Tibial nerve (tissue), 4 donors: ENCODE results near the gene ST6GALNAC6. TPM values are rescaled to one million over a fixed set of nuclear protein-coding genes. Genes with fewer than 3 reads are reported as not detected.

Experiments used
- DNase-seq, 2 donors: peaks; one replicate each; pipeline ENCODE4 v3.0.0-alpha.2; 2019; ENCODE audit warnings: low spot score in 2 of 2
- H3K27ac ChIP-seq, 4 donors: fragments of 200-600 bp; sonication (generic) in 3 of 4; one replicate each; pipeline ENCODE4 v1.5.1; 2017 to 2019; ENCODE audit warnings: mild to moderate bottlenecking in 1 of 4
- H3K27me3 ChIP-seq, 2 donors: fragments of 200-600 bp; sonication (generic) in 1 of 2; one replicate each; pipeline versions ENCODE4 v1.5.1 to v1.6.0; 2017 to 2019
- H3K36me3 ChIP-seq, 3 donors: fragments of 200-600 bp; sonication (generic); one replicate each; pipeline ENCODE4 v1.5.1; 2018 to 2019
- H3K4me1 ChIP-seq, 4 donors: fragments of 200-600 bp; sonication (generic) in 3 of 4; one replicate each; pipeline ENCODE4 v1.5.1; 2017 to 2019
- H3K4me3 ChIP-seq, 4 donors: fragments of 200-600 bp; sonication (generic) in 3 of 4; one replicate each; pipeline ENCODE4 v1.5.1; 2017 to 2019; ENCODE audit warnings: mild to moderate bottlenecking in 1 of 4, moderate library complexity in 1 of 4
- H3K9me3 ChIP-seq, 4 donors: fragments of 200-600 bp; sonication (generic) in 3 of 4; one replicate each; pipeline ENCODE4 v1.5.1; 2017 to 2019
- EP300 ChIP-seq, 2 donors: sonication (generic); formaldehyde crosslinking; IDR thresholded peaks; one replicate each; pipeline ENCODE4 v1.6.1; 2017; ENCODE audit warnings: antibody characterized with exemption in 2 of 2, mild to moderate bottlenecking in 1 of 2
- POLR2A ChIP-seq, 2 donors: fragments of 450-650 bp; IDR thresholded peaks; one replicate each; pipeline ENCODE4 v1.6.1; 2017; ENCODE audit warnings: antibody characterized with exemption in 2 of 2, mild to moderate bottlenecking in 2 of 2, moderate library complexity in 2 of 2
- WGBS, 2 donors: methylation state at CpG; one replicate each; pipeline ENCODE4 v1.1.5; 2018; 5-methylcytosine and 5-hydroxymethylcytosine counted together
- total RNA-seq, 4 donors: library from RNA; depleted of rRNA; stranded (reverse); fragments of >200 nt; gene quantifications; one replicate each; pipeline ENCODE4 v1.1.0, GENCODE V29; 2016
- TF ChIP-seq, protein P1 (sequence below), 5 experiments: fragments of 200-600 bp in 3 of 5; fragments of 450-650 bp in 2 of 5; sonication (generic) in 3 of 5; IDR thresholded peaks; one replicate each; pipeline ENCODE4 v1.5.1; 2016 to 2019; ENCODE audit warnings: antibody characterized with exemption in 5 of 5, mild to moderate bottlenecking in 3 of 5, moderate library complexity in 2 of 5

ST6GALNAC6 gene
- total RNA-seq, 4 donors from 2014 or later: 108 to 193 (median 172) TPM

GRCh38 chr9:127941961-127942215 lies 42.5 kb upstream of the ST6GALNAC6 start:
- peaks cover 0 to 46% (median 6%) of the 10 kb centered on the region in 3 donors for H3K36me3 ChIP-seq
- 44 to 58% methylated on average over 3 of the region's 3 CpGs for WGBS, 2 donors

DNA sequence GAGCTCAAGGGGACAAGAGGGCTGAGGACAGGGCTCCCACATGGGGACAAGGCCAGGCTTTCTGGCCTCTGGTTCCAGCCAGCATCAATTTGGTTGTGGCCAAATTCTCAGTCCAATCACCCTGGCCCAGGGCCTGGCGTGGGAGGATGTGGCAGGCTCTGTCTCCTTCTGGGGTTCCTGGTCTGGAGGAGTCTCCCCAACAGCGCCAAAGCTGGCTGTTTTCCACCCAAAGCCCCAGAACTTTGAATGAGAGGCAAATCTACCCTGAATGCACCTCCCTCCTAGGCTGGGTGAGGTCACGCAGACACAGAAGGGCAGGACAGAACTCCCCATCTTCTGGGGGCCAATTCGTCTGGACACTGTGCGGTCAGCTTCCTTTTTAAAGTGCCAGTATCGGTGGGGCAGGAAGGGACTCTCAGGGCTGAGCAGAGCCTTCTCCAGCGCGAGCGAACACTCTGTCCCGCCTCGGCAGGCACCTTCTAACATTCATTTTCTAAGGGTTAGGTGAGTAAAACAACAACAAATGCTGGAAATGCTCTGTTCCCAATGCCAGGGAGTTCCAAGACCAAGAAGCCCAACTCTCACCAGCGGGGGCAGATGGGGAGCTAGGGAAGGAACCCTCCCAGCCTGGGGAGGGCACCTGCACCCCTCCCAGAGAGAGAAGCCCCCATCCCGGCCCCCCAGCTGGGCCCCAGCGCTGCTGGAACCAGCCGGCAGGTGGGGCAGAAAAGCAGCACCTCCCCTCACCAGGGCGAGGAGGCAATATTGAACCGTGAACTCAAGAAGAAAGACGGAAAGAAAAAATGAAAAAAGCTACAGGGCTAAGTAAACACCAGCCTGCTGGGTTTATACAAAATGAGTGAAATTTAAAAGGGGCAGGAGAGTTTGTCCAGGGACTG lies 41.9 kb upstream of the ST6GALNAC6 start:
- Histone ChIP-seq H3K9me3 (no peaks in the 10 kb centered on the region), H3K4me1 (peaks cover 5 to 84% (median 37%) of the 10 kb centered on the region in 4 donors), H3K36me3 (peaks cover 0 to 40% (median 6%) of the 10 kb centered on the region in 3 donors), H3K27ac (peak overlapping the region; percentile 33 to 99 (median 69)), H3K27me3 (no peaks in the 10 kb centered on the region), H3K4me3 (no peak overlapping the region)
- DNase-seq: no peak
- TF ChIP-seq EP300 (IDR thresholded peaks at IDR 0.05): no peak
- TF ChIP-seq POLR2A (IDR thresholded peaks at IDR 0.05): no peak
- TF ChIP-seq, protein P1, sequence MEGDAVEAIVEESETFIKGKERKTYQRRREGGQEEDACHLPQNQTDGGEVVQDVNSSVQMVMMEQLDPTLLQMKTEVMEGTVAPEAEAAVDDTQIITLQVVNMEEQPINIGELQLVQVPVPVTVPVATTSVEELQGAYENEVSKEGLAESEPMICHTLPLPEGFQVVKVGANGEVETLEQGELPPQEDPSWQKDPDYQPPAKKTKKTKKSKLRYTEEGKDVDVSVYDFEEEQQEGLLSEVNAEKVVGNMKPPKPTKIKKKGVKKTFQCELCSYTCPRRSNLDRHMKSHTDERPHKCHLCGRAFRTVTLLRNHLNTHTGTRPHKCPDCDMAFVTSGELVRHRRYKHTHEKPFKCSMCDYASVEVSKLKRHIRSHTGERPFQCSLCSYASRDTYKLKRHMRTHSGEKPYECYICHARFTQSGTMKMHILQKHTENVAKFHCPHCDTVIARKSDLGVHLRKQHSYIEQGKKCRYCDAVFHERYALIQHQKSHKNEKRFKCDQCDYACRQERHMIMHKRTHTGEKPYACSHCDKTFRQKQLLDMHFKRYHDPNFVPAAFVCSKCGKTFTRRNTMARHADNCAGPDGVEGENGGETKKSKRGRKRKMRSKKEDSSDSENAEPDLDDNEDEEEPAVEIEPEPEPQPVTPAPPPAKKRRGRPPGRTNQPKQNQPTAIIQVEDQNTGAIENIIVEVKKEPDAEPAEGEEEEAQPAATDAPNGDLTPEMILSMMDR (IDR thresholded peaks at IDR 0.05): no peak
- 62 to 64% methylated on average over 17 to 18 of the region's 18 CpGs for WGBS, 2 donors

More at GRCh38 chr9:127941961-127942215, 42.5 kb upstream of the ST6GALNAC6 start:
- TF ChIP-seq, protein P1 (IDR thresholded peaks at IDR 0.05): no peak
- no peak for TF ChIP-seq EP300 (IDR thresholded peaks at IDR 0.05)
- Histone ChIP-seq H3K4me3 (no peak overlapping the region), H3K27ac (peak overlapping the region; percentile 33 to 99 (median 69)), H3K9me3 (no peaks in the 10 kb centered on the region), H3K27me3 (no peaks in the 10 kb centered on the region), H3K4me1 (peaks cover 2 to 84% (median 36%) of the 10 kb centered on the region in 4 donors)
- no peak for DNase-seq

DNA sequence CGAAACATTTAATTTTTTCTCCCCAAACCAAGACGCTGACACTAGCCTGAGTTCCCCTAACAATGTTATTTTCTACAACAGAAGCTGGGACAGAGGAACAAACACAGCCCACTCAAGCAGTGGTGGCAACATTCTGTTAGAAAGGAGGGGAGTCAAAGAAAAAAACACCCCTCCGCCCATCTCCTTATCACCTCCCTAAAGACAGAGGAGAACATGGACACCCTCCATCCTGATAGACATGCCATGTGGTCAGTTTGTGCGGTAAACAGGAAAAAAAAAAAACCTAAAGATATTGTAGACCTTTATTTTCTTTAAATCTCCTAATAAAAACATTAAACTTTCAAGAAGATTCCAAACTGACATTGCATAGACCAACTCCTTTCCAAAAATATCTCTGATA lies 41.2 kb upstream of the ST6GALNAC6 start:
- Histone ChIP-seq H3K4me1 (peaks cover 5 to 84% (median 35%) of the 10 kb centered on the region in 4 donors), H3K27me3 (no peaks in the 10 kb centered on the region), H3K4me3 (no peak overlapping the region), H3K27ac (peak overlapping the region in 2 of 4 donors; percentile 98 to 99), H3K36me3 (peaks cover 0 to 42% (median 6%) of the 10 kb centered on the region in 3 donors), H3K9me3 (no peaks in the 10 kb centered on the region)
- WGBS, 2 donors: 78% methylated on average over 4 of the region's 4 CpGs
- DNase-seq: no peak
- TF ChIP-seq POLR2A (IDR thresholded peaks at IDR 0.05) (no peak), EP300 (IDR thresholded peaks at IDR 0.05) (no peak)
- TF ChIP-seq, protein P1 (IDR thresholded peaks at IDR 0.05): no peak

GRCh38 chr9:127938298-127938690 lies 38.9 kb upstream of the ST6GALNAC6 start:
- Histone ChIP-seq H3K27me3 (no peaks in the 10 kb centered on the region), H3K36me3 (peaks cover 0 to 37% (median 6%) of the 10 kb centered on the region in 3 donors), H3K4me3 (peak overlapping the region; percentile 59 to 82 (median 72)), H3K27ac (peak overlapping the region; percentile 59 to 98 (median 78)), H3K9me3 (no peaks in the 10 kb centered on the region), H3K4me1 (peaks cover 5 to 68% (median 28%) of the 10 kb centered on the region in 4 donors)
- 25 to 26% methylated on average over 18 to 25 of the region's 25 CpGs for WGBS, 2 donors
- TF ChIP-seq EP300 (IDR thresholded peaks at IDR 0.05): no peak
- TF ChIP-seq, protein P1 (IDR thresholded peaks at IDR 0.05): no peak
- no peak for TF ChIP-seq POLR2A (IDR thresholded peaks at IDR 0.05)
- no peak for DNase-seq
